ENCODE results near the gene RBM14. TPM values are rescaled to one million over a fixed set of nuclear protein-coding genes. Genes with fewer than 3 reads are reported as not detected.
"Not testable (repeated sequence)": the region's sequence is repeated elsewhere in the genome, so short reads cannot be mapped to it uniquely, and the experiment has no call there.

Gene RBM14
- total RNA-seq, 1 donor from 2014 or later = 23.5 TPM

GRCh38 chr11:66593650-66594049 lies 22.8 kb upstream of the RBM14 start:
- Histone ChIP-seq H3K4me3 (ENCODE audit: low read length in 3 of 3) (peak overlapping the region; percentile 86 to 95 (median 88)), H3K27me3 (ENCODE audit: control insufficient read depth in 3 of 3, insufficient read depth in 3 of 3, low read length in 3 of 3) (no peaks in the 10 kb centered on the region), H3K9me3 (ENCODE audit: control insufficient read depth in 3 of 3, low read length in 3 of 3) (no peaks in the 10 kb centered on the region), H3K9ac (ENCODE audit: low read depth in 1 of 3, low read length in 3 of 3) (peak overlapping the region; percentile 88 to 97 (median 92)), H3K4me1 (ENCODE audit: control insufficient read depth in 3 of 3, insufficient read depth in 3 of 3, low read length in 3 of 3) (peaks cover 19 to 27% (median 22%) of the 10 kb centered on the region in 3 donors), H3K27ac (ENCODE audit: low read depth, low read length) (peak overlapping the region; percentile 81), H3K36me3 (ENCODE audit: control insufficient read depth in 3 of 3, insufficient read depth in 3 of 3, low read length in 3 of 3) (peaks cover 0 to 3% (median 0%) of the 10 kb centered on the region in 3 donors)

- Histone ChIP-seq H3K9ac (ENCODE audit: low read depth in 1 of 3, low read length in 3 of 3) (peak overlapping the region in 1 of 3 donors; percentile 25), H3K27ac (ENCODE audit: low read depth, low read length) (no peak overlapping the region), H3K4me3 (ENCODE audit: low read length in 3 of 3) (no peak overlapping the region), H3K36me3 (ENCODE audit: control insufficient read depth in 3 of 3, insufficient read depth in 3 of 3, low read length in 3 of 3) (peaks cover 10 to 19% (median 15%) of the 10 kb centered on the region in 3 donors), H3K27me3 (ENCODE audit: control insufficient read depth in 3 of 3, insufficient read depth in 3 of 3, low read length in 3 of 3) (no peaks in the 10 kb centered on the region), H3K4me1 (ENCODE audit: control insufficient read depth in 3 of 3, insufficient read depth in 3 of 3, low read length in 3 of 3) (peaks cover 19 to 30% (median 22%) of the 10 kb centered on the region in 3 donors), H3K9me3 (ENCODE audit: control insufficient read depth in 3 of 3, low read length in 3 of 3) (no peaks in the 10 kb centered on the region)
Observed at GRCh38 chr11:66595245-66595904, 21.1 kb upstream of the RBM14 start.

GRCh38 chr11:66598993-66599392 lies 17.4 kb upstream of the RBM14 start:
- H3K36me3 ChIP-seq (ENCODE audit: control insufficient read depth in 3 of 3, insufficient read depth in 3 of 3, low read length in 3 of 3) = peaks cover 16 to 26% (median 19%) of the 10 kb centered on the region in 3 donors
- no peaks in the 10 kb centered on the region for H3K27me3 ChIP-seq (ENCODE audit: control insufficient read depth in 3 of 3, insufficient read depth in 3 of 3, low read length in 3 of 3)
- H3K4me1 ChIP-seq (ENCODE audit: control insufficient read depth in 3 of 3, insufficient read depth in 3 of 3, low read length in 3 of 3) = peaks cover 10 to 25% (median 18%) of the 10 kb centered on the region in 3 donors
- H3K9me3 ChIP-seq (ENCODE audit: control insufficient read depth in 3 of 3, low read length in 3 of 3) = no peaks in the 10 kb centered on the region
- no peak overlapping the region for H3K9ac ChIP-seq (ENCODE audit: low read depth in 1 of 3, low read length in 3 of 3)
- no peak overlapping the region for H3K27ac ChIP-seq (ENCODE audit: low read depth, low read length)
- no peak overlapping the region for H3K4me3 ChIP-seq (ENCODE audit: low read length in 3 of 3)

- H3K27ac ChIP-seq (ENCODE audit: low read depth, low read length) = no peak overlapping the region
- peaks cover 6 to 18% (median 12%) of the 10 kb centered on the region in 3 donors for H3K4me1 ChIP-seq (ENCODE audit: control insufficient read depth in 3 of 3, insufficient read depth in 3 of 3, low read length in 3 of 3)
- H3K4me3 ChIP-seq (ENCODE audit: low read length in 3 of 3) = no peak overlapping the region
- H3K9me3 ChIP-seq (ENCODE audit: control insufficient read depth in 3 of 3, low read length in 3 of 3) = no peaks in the 10 kb centered on the region
- H3K36me3 ChIP-seq (ENCODE audit: control insufficient read depth in 3 of 3, insufficient read depth in 3 of 3, low read length in 3 of 3) = peaks cover 24 to 34% (median 28%) of the 10 kb centered on the region in 3 donors
- H3K27me3 ChIP-seq (ENCODE audit: control insufficient read depth in 3 of 3, insufficient read depth in 3 of 3, low read length in 3 of 3) = no peaks in the 10 kb centered on the region
- no peak overlapping the region for H3K9ac ChIP-seq (ENCODE audit: low read depth in 1 of 3, low read length in 3 of 3)
Observed at GRCh38 chr11:66600219-66600618, 16.2 kb upstream of the RBM14 start.

- Histone ChIP-seq H3K9me3 (ENCODE audit: control insufficient read depth in 3 of 3, low read length in 3 of 3) (no peaks in the 10 kb centered on the region), H3K27me3 (ENCODE audit: control insufficient read depth in 3 of 3, insufficient read depth in 3 of 3, low read length in 3 of 3) (no peaks in the 10 kb centered on the region), H3K27ac (ENCODE audit: low read depth, low read length) (no peak overlapping the region), H3K9ac (ENCODE audit: low read depth in 1 of 3, low read length in 3 of 3) (no peak overlapping the region), H3K36me3 (ENCODE audit: control insufficient read depth in 3 of 3, insufficient read depth in 3 of 3, low read length in 3 of 3) (peaks cover 29 to 36% (median 33%) of the 10 kb centered on the region in 3 donors), H3K4me1 (ENCODE audit: control insufficient read depth in 3 of 3, insufficient read depth in 3 of 3, low read length in 3 of 3) (peaks cover 6 to 18% (median 10%) of the 10 kb centered on the region in 3 donors), H3K4me3 (ENCODE audit: low read length in 3 of 3) (no peak overlapping the region)
Observed at GRCh38 chr11:66600631-66601233, 15.7 kb upstream of the RBM14 start.

GRCh38 chr11:66603072-66603471 lies 13.4 kb upstream of the RBM14 start:
- Histone ChIP-seq H3K4me1 (ENCODE audit: control insufficient read depth in 3 of 3, insufficient read depth in 3 of 3, low read length in 3 of 3) (peaks cover 6 to 18% (median 10%) of the 10 kb centered on the region in 3 donors), H3K4me3 (ENCODE audit: low read length in 3 of 3) (no peak overlapping the region), H3K9me3 (ENCODE audit: control insufficient read depth in 3 of 3, low read length in 3 of 3) (no peaks in the 10 kb centered on the region), H3K36me3 (ENCODE audit: control insufficient read depth in 3 of 3, insufficient read depth in 3 of 3, low read length in 3 of 3) (peaks cover 37 to 45% (median 41%) of the 10 kb centered on the region in 3 donors), H3K27me3 (ENCODE audit: control insufficient read depth in 3 of 3, insufficient read depth in 3 of 3, low read length in 3 of 3) (no peaks in the 10 kb centered on the region), H3K27ac (ENCODE audit: low read depth, low read length) (no peak overlapping the region), H3K9ac (ENCODE audit: low read depth in 1 of 3, low read length in 3 of 3) (no peak overlapping the region)

GRCh38 chr11:66604155-66604554 lies 12.3 kb upstream of the RBM14 start:
- Histone ChIP-seq H3K4me1 (ENCODE audit: control insufficient read depth in 3 of 3, insufficient read depth in 3 of 3, low read length in 3 of 3) (peaks cover 6 to 18% (median 10%) of the 10 kb centered on the region in 3 donors), H3K4me3 (ENCODE audit: low read length in 3 of 3) (no peak overlapping the region), H3K27me3 (ENCODE audit: control insufficient read depth in 3 of 3, insufficient read depth in 3 of 3, low read length in 3 of 3) (no peaks in the 10 kb centered on the region), H3K9ac (ENCODE audit: low read depth in 1 of 3, low read length in 3 of 3) (no peak overlapping the region), H3K9me3 (ENCODE audit: control insufficient read depth in 3 of 3, low read length in 3 of 3) (no peaks in the 10 kb centered on the region), H3K36me3 (ENCODE audit: control insufficient read depth in 3 of 3, insufficient read depth in 3 of 3, low read length in 3 of 3) (peaks cover 35 to 40% (median 35%) of the 10 kb centered on the region in 3 donors), H3K27ac (ENCODE audit: low read depth, low read length) (no peak overlapping the region)

GRCh38 chr11:66606608-66607007 lies 9.8 kb upstream of the RBM14 start:
- not testable (repeated sequence) for H3K9ac ChIP-seq (ENCODE audit: low read depth in 1 of 3, low read length in 3 of 3); H3K27ac ChIP-seq (ENCODE audit: low read depth, low read length); H3K9me3 ChIP-seq (ENCODE audit: control insufficient read depth in 3 of 3, low read length in 3 of 3); H3K4me3 ChIP-seq (ENCODE audit: low read length in 3 of 3); H3K27me3 ChIP-seq (ENCODE audit: control insufficient read depth in 3 of 3, insufficient read depth in 3 of 3, low read length in 3 of 3)
- Histone ChIP-seq H3K36me3 (ENCODE audit: control insufficient read depth in 3 of 3, insufficient read depth in 3 of 3, low read length in 3 of 3) (peaks cover 20 to 26% (median 25%) of the 10 kb centered on the region in 3 donors), H3K4me1 (ENCODE audit: control insufficient read depth in 3 of 3, insufficient read depth in 3 of 3, low read length in 3 of 3) (peaks cover 6 to 13% (median 8%) of the 10 kb centered on the region in 3 donors)

- no peaks in the 10 kb centered on the region for H3K9me3 ChIP-seq (ENCODE audit: control insufficient read depth in 3 of 3, low read length in 3 of 3)
- peaks cover 20 to 26% (median 25%) of the 10 kb centered on the region in 3 donors for H3K36me3 ChIP-seq (ENCODE audit: control insufficient read depth in 3 of 3, insufficient read depth in 3 of 3, low read length in 3 of 3)
- no peak overlapping the region for H3K27ac ChIP-seq (ENCODE audit: low read depth, low read length)
- H3K4me3 ChIP-seq (ENCODE audit: low read length in 3 of 3) = no peak overlapping the region
- H3K9ac ChIP-seq (ENCODE audit: low read depth in 1 of 3, low read length in 3 of 3) = no peak overlapping the region
- H3K4me1 ChIP-seq (ENCODE audit: control insufficient read depth in 3 of 3, insufficient read depth in 3 of 3, low read length in 3 of 3) = peaks cover under 1 to 7% (median 3%) of the 10 kb centered on the region in 3 donors
- H3K27me3 ChIP-seq (ENCODE audit: control insufficient read depth in 3 of 3, insufficient read depth in 3 of 3, low read length in 3 of 3) = no peaks in the 10 kb centered on the region
Observed at GRCh38 chr11:66607126-66607834, 9.2 kb upstream of the RBM14 start.

Data from skeletal muscle tissue (tissue), 4 donors.